K562 (cell line): ENCODE data around the gene ATL2. TPM values are rescaled to one million over a fixed set of nuclear protein-coding genes. Genes with fewer than 3 reads are reported as not detected.

ENCODE experiments used
- ATAC-seq: fragments of 200-7000 bp; cut with Tn5 transposase; 3 replicates; pipeline ENCODE4 v1.9.1; 2020; ENCODE audit warnings: moderate library complexity
- BruUV-seq: library from RNA; stranded (reverse); fragments of 400-500 nt; replicated peaks from 2 replicates; lab custom pipeline; 2021; lab: Mats Ljungman, UMichigan
- CTCF ChIA-PET: fragments of 300-600 bp; formaldehyde crosslinking; extraction: SDS; loops from one replicate; lab custom pipeline; 2021; ENCODE audit warnings: low intra/inter-chr PET ratio; lab: Yijun Ruan, JAX
- POLR2A ChIA-PET: fragments of 300-600, 350-650 bp; sonication (Branson Sonifier 250); formaldehyde crosslinking; extraction: SDS; loops from one replicate; lab custom pipeline; 2021; ENCODE audit warnings: antibody characterized with exemption, inconsistent platforms; lab: Yijun Ruan, JAX
- DNase-seq, 4 experiments: peaks; one replicate each; pipeline versions ENCODE4 v3.0.0 to v3.0.0-alpha.2; 2011 to 2018; ENCODE audit warnings: low spot score in 3 of 4, mixed read lengths in 3 of 4; ENCODE audit errors: extremely low read depth in 1 of 4
- FAIRE-seq: peaks from 2 replicates; lab custom pipeline; 2011; peaks lifted over from hg19 to GRCh38; lab: Jason Lieb, UNC
- H2AFZ ChIP-seq: 2 replicates; pipeline ENCODE4 v1.6.0; 2011; ENCODE audit warnings: low read depth, low read length, control low read depth, inconsistent platforms
- H3K27ac ChIP-seq: fragments of 200-600 bp; 3 replicates; pipeline ENCODE4 v1.8.0; 2011; ENCODE audit warnings: low read depth, mild to moderate bottlenecking, control low read depth, inconsistent platforms, low read length, moderate library complexity, mixed read lengths; ENCODE audit errors: extremely low read depth
- H3K27me3 ChIP-seq, 2 experiments: fragments of 300-600 bp in 1 of 2; 2 replicates in 1 of 2; 3 replicates in 1 of 2; pipeline versions ENCODE4 v1.6.0 to v1.8.0; 2011; ENCODE audit warnings: inconsistent platforms in 2 of 2, low read length in 2 of 2, mild to moderate bottlenecking in 1 of 2, mixed read lengths in 1 of 2, moderate library complexity in 1 of 2; ENCODE audit not compliant: control insufficient read depth in 2 of 2, insufficient read depth in 2 of 2
- H3K36me3 ChIP-seq: fragments of 300-600 bp; 3 replicates; pipeline ENCODE4 v1.8.0; 2011; ENCODE audit warnings: mild to moderate bottlenecking, low read length, inconsistent platforms; ENCODE audit not compliant: control insufficient read depth, insufficient read depth
- H3K4me1 ChIP-seq, 2 experiments: fragments of 200-600 bp in 1 of 2; replicated peaks in 1 of 2; 2 replicates in 1 of 2; 3 replicates in 1 of 2; pipeline versions ENCODE4 v1.5.1 to v1.8.0; 2011; ENCODE audit warnings: inconsistent platforms in 2 of 2, low read length in 2 of 2, mild to moderate bottlenecking in 1 of 2, mixed read lengths in 1 of 2, moderate library complexity in 1 of 2; ENCODE audit not compliant: control insufficient read depth in 2 of 2, insufficient read depth in 2 of 2
- H3K4me2 ChIP-seq: 2 replicates; pipeline ENCODE4 v1.6.1; 2011; ENCODE audit warnings: low read length, control low read depth, inconsistent platforms, mixed read lengths; ENCODE audit not compliant: insufficient read depth
- H3K4me3 ChIP-seq: fragments of 200-600 bp; sonication (generic), shearing (Covaris generic); 2 replicates; pipeline ENCODE4 v1.5.1; 2016; ENCODE audit warnings: control low read depth, inconsistent platforms
- H3K79me2 ChIP-seq: fragments of 200-600 bp; 3 replicates; pipeline ENCODE4 v1.8.0; 2011; ENCODE audit warnings: low read length, inconsistent platforms; ENCODE audit not compliant: control insufficient read depth, insufficient read depth
- H3K9ac ChIP-seq, 2 experiments: 2 replicates each; pipeline versions ENCODE4 v1.6.0 to v1.6.1; 2011; ENCODE audit warnings: low read depth in 2 of 2, low read length in 2 of 2, control low read depth in 1 of 2, inconsistent platforms in 1 of 2, mild to moderate bottlenecking in 1 of 2, mixed read lengths in 1 of 2; ENCODE audit not compliant: insufficient read depth in 1 of 2
- H3K9me1 ChIP-seq: one replicate; pipeline ENCODE4 v1.6.0; 2011; ENCODE audit warnings: inconsistent platforms, mild to moderate bottlenecking, low read length, moderate library complexity; ENCODE audit not compliant: control insufficient read depth, insufficient read depth
- H3K9me3 ChIP-seq: replicated peaks from 2 replicates; pipeline ENCODE4 v1.5.1; 2011; ENCODE audit warnings: low read depth, low read length, inconsistent platforms; ENCODE audit not compliant: control insufficient read depth, insufficient read depth
- H4K20me1 ChIP-seq: replicated peaks from 2 replicates; pipeline ENCODE4 v1.6.1; 2011; ENCODE audit warnings: low read length, inconsistent platforms, mixed read lengths; ENCODE audit not compliant: control insufficient read depth, insufficient read depth
- C11orf30 ChIP-seq: fragments of 450-650 bp; IDR thresholded peaks from 2 replicates; pipeline ENCODE4 v1.6.1; 2016; ENCODE audit warnings: low read depth, mild to moderate bottlenecking
- DDX20 ChIP-seq: fragments of 450-650 bp; IDR thresholded peaks from 2 replicates; pipeline ENCODE4 v1.6.1; 2016; ENCODE audit warnings: missing genetic modification characterization, low read depth, mild to moderate bottlenecking, missing compliant biosample characterization, moderate library complexity
- DEAF1 ChIP-seq: fragments of 450-650 bp; formaldehyde crosslinking; IDR thresholded peaks from 2 replicates; pipeline ENCODE4 v1.4.0; 2020; ENCODE audit warnings: mild to moderate bottlenecking, moderate library complexity
- EHMT2 ChIP-seq: fragments of 450-650 bp; IDR thresholded peaks from 2 replicates; pipeline ENCODE4 v1.6.1; 2018; ENCODE audit warnings: antibody characterized with exemption
- ETV1 ChIP-seq: fragments of 450-650 bp; conservative IDR thresholded peaks from 2 replicates; pipeline ENCODE4 v1.6.1; 2016; ENCODE audit warnings: missing genetic modification characterization, control low read depth, low read depth, missing compliant biosample characterization
- FOXJ3 ChIP-seq: sonication (generic); formaldehyde crosslinking; IDR thresholded peaks from 2 replicates; pipeline ENCODE4 v1.4.0; 2020; ENCODE audit warnings: mild to moderate bottlenecking, missing genetic modification reagents
- HSF4 ChIP-seq: fragments of 250-450 bp; sonication (Bioruptor Pico); IDR thresholded peaks from 2 replicates; pipeline ENCODE4 v2.1.2; 2022; ENCODE audit warnings: mild to moderate bottlenecking, moderate library complexity, borderline replicate concordance
- MAFG ChIP-seq: fragments of 450-650 bp; conservative IDR thresholded peaks from 2 replicates; pipeline ENCODE4 v1.6.1; 2016; ENCODE audit warnings: missing genetic modification characterization, missing compliant biosample characterization
- MAFK ChIP-seq: IDR thresholded peaks from 2 replicates; pipeline ENCODE4 v1.6.1; 2011; ENCODE audit warnings: low read length, improper control_type of control experiment
- MECOM ChIP-seq: fragments of 250-450 bp; sonication (Bioruptor Pico); IDR thresholded peaks from 2 replicates; pipeline ENCODE4 v1.8.0; 2022; ENCODE audit warnings: inconsistent platforms
- MEF2D ChIP-seq: conservative IDR thresholded peaks from 2 replicates; pipeline ENCODE4 v1.6.1; 2016; ENCODE audit warnings: low read depth, missing genetic modification characterization, missing compliant biosample characterization
- RUNX1 ChIP-seq: sonication (generic); IDR thresholded peaks from 2 replicates; pipeline ENCODE4 v1.6.1; 2016; ENCODE audit warnings: antibody characterized with exemption, low read depth
- SIN3A ChIP-seq, 2 experiments: fragments of 150-350 bp in 1 of 2; IDR thresholded peaks; 2 replicates each; pipeline ENCODE4 v1.6.1; 2011 to 2016; ENCODE audit warnings: borderline replicate concordance in 2 of 2, low read depth in 2 of 2, low read length in 2 of 2, mild to moderate bottlenecking in 2 of 2, moderate library complexity in 2 of 2; ENCODE audit not compliant: control insufficient read depth in 1 of 2
- SMC3 ChIP-seq: conservative IDR thresholded peaks from 2 replicates; pipeline ENCODE4 v1.6.1; 2011; ENCODE audit warnings: low read depth, low read length, improper control_type of control experiment; ENCODE audit not compliant: insufficient read depth
- SP1 ChIP-seq: sonication (generic); formaldehyde crosslinking; IDR thresholded peaks from 2 replicates; pipeline ENCODE4 v1.8.1; 2022; ENCODE audit warnings: mild to moderate bottlenecking, missing genetic modification reagents
- SRSF1 ChIP-seq: fragments of 200-400 bp; formaldehyde crosslinking; IDR thresholded peaks from 2 replicates; pipeline ENCODE4 v1.6.1; 2017; ENCODE audit warnings: mild to moderate bottlenecking, low read depth, low read length, moderate library complexity
- YBX1 ChIP-seq: fragments of 450-650 bp; IDR thresholded peaks from 2 replicates; pipeline ENCODE4 v1.7.1; 2016; ENCODE audit warnings: mild to moderate bottlenecking
- YY1 ChIP-seq, 3 experiments: IDR thresholded peaks; 2 replicates each; pipeline ENCODE4 v1.6.1; 2011; ENCODE audit warnings: low read length in 2 of 3, mild to moderate bottlenecking in 2 of 3, moderate library complexity in 2 of 3, borderline replicate concordance in 1 of 3, control low read depth in 1 of 3, low read depth in 1 of 3; ENCODE audit not compliant: insufficient read depth in 3 of 3, insufficient replicate concordance in 2 of 3, control insufficient read depth in 1 of 3, insufficient read length in 1 of 3; ENCODE audit errors: extremely low read depth in 1 of 3
- ZC3H8 ChIP-seq: fragments of 450-650 bp; IDR thresholded peaks from 2 replicates; pipeline ENCODE4 v1.6.1; 2017
- ZNF316 ChIP-seq: fragments of 450-650 bp; IDR thresholded peaks from 2 replicates; pipeline ENCODE4 v1.6.1; 2016
- ZNF398 ChIP-seq: fragments of 250-450 bp; sonication (Bioruptor Pico); IDR thresholded peaks from 2 replicates; pipeline ENCODE4 v1.8.0; 2021; ENCODE audit warnings: moderate library complexity, mild to moderate bottlenecking, inconsistent platforms
- in situ Hi-C: fragments of 300-500 bp; cut with MboI; formaldehyde crosslinking; loops from 4 replicates; pipeline ENCODE4 v1.15.0; 2018; ENCODE audit warnings: inconsistent platforms, mixed read lengths
- intact Hi-C: fragments of 100-400 bp; cut with micrococcal nuclease; formaldehyde crosslinking; loops from 2 replicates; pipeline ENCODE4 v1.14.2; 2022
- polyA plus RNA-seq, 8 experiments: library from polyadenylated mRNA; depleted of rRNA in 4 of 8; stranded (reverse) in 5 of 8; unstranded in 3 of 8; fragments of >200 nt; fragmentation: Nextera tagmentation in 2 of 8; fragmentation: Illumina TruSeq in 1 of 8; extraction: Ambion mirVana in 2 of 8; extraction: Trizol in 1 of 8; gene quantifications; 2 replicates each; pipeline versions ENCODE4 v1.2.1 to v1.2.3, GENCODE V29; 2011 to 2014; ENCODE audit warnings: inconsistent platforms in 1 of 8, missing spikeins in 1 of 8
- total RNA-seq, 7 experiments: library from RNA; depleted of rRNA in 6 of 7; stranded (reverse); fragments of >200 nt in 6 of 7; fragmentation: Illumina TruSeq in 2 of 7; extraction: Trizol in 2 of 7; gene quantifications; 2 replicates each; pipeline versions ENCODE4 v1.2.1 to v1.2.3, GENCODE V29; 2011 to 2021; ENCODE audit warnings: low replicate concordance in 1 of 7

ATL2 gene
- total and polyA plus RNA-seq, 9 of the 15 experiments (the other 6 are each of a cell fraction or from before 2014, with no cell fraction given): 12.0 to 80.8 (median 70.2) TPM

- in situ Hi-C loops (loop anchor here (10.0 kb wide), 1 partner anchor 422 kb away; no protein-coding TSS in a partner anchor), intact Hi-C loops (no loop called here)
- no peak for TF ChIP-seq EHMT2
- no peak for TF ChIP-seq DEAF1
- peak; percentile 79 for TF ChIP-seq MAFK
- no peak for TF ChIP-seq SMC3
- TF ChIP-seq C11orf30: peak; percentile 85
- TF ChIP-seq SP1 (CRISPR knock-in tag): no peak
- no peak for TF ChIP-seq RUNX1
- TF ChIP-seq ETV1 (tag): no peak
- no peak for TF ChIP-seq MEF2D (tag)
- TF ChIP-seq FOXJ3 (CRISPR knock-in tag): no peak
- TF ChIP-seq ZNF316: peak; percentile 93
- no peak for TF ChIP-seq HSF4 (CRISPR knock-in tag)
- no peak for TF ChIP-seq SRSF1
- TF ChIP-seq MECOM (CRISPR knock-in tag): no peak
- TF ChIP-seq YY1 (IDR thresholded peaks at IDR 0.05; ENCODE audit: borderline replicate concordance in 1 of 3, control insufficient read depth in 1 of 3, extremely low read depth in 1 of 3, insufficient read depth in 3 of 3, insufficient read length in 1 of 3, insufficient replicate concordance in 2 of 3, low read depth in 1 of 3, low read length in 2 of 3): no peak
- peak; percentile 76 for TF ChIP-seq MAFG (tag)
- no peak for TF ChIP-seq YBX1
- no peak for TF ChIP-seq SIN3A (IDR thresholded peaks at IDR 0.05; ENCODE audit: borderline replicate concordance in 2 of 2, control insufficient read depth in 1 of 2, low read depth in 2 of 2, low read length in 2 of 2)
- TF ChIP-seq ZC3H8: no peak
- TF ChIP-seq DDX20 (tag): no peak
- no peak for TF ChIP-seq ZNF398 (CRISPR knock-in tag)
Measured at GRCh38 chr2:38322224-38322914, 54.7 kb downstream of the ATL2 start.

More at GRCh38 chr2:38322224-38322914, 54.7 kb downstream of the ATL2 start:
- 0 out of 5 replicates have a peak, but pooled peaks cover 3 to 5% of the 10 kb centered on the region in 2 experiments for H3K4me1 ChIP-seq
- no peak overlapping the region for H3K9ac ChIP-seq
- no peak overlapping the region for H3K4me2 ChIP-seq
- ChIA-PET POLR2A (interaction anchor here (0.6 kb wide), 1 partner anchor 15 kb away, joined by 3 read pairs; no protein-coding TSS in a partner anchor), CTCF (no interaction called here)
- H3K9me3 ChIP-seq: no peaks in the 10 kb centered on the region
- H3K79me2 ChIP-seq: peaks cover 60% of the 10 kb centered on the region
- H2AFZ ChIP-seq: no peak overlapping the region
- no peaks in the 10 kb centered on the region for H4K20me1 ChIP-seq
- no peak overlapping the region for H3K4me3 ChIP-seq
- H3K27ac ChIP-seq: no peak overlapping the region
- DNase-seq: no peak
- peaks cover 35% of the 10 kb centered on the region for H3K36me3 ChIP-seq
- FAIRE-seq: no peak
- ATAC-seq: no peak
- H3K9me1 ChIP-seq: no peaks in the 10 kb centered on the region
- BruUV-seq: no TSS peak
- no peaks in the 10 kb centered on the region for H3K27me3 ChIP-seq
